H9 (cell line): ENCODE measurements around the gene MINAR1. TPM values are rescaled to one million over a fixed set of nuclear protein-coding genes. Genes with fewer than 3 reads are reported as not detected.

Source experiments
- DNase-seq: peaks from one replicate; pipeline ENCODE4 v3.0.0-alpha.2; 2017
- H2AFZ ChIP-seq: one replicate; pipeline ENCODE4 v1.6.1; 2013; ENCODE audit warnings: mild to moderate bottlenecking, low read length, control low read depth, moderate library complexity
- H2AK5ac ChIP-seq: 2 replicates; pipeline ENCODE4 v1.6.1; 2013; ENCODE audit warnings: low read length, control low read depth, mixed read lengths; ENCODE audit not compliant: insufficient read length
- H2BK120ac ChIP-seq: one replicate; pipeline ENCODE4 v1.6.1; 2013; ENCODE audit warnings: low read depth, mild to moderate bottlenecking, low read length, control low read depth, inconsistent platforms; ENCODE audit not compliant: poor library complexity, severe bottlenecking
- H2BK12ac ChIP-seq: 2 replicates; pipeline ENCODE4 v1.6.1; 2013; ENCODE audit warnings: low read length, control low read depth, mixed read lengths, low read depth; ENCODE audit not compliant: insufficient read length
- H2BK15ac ChIP-seq: 2 replicates; pipeline ENCODE4 v1.6.1; 2013; ENCODE audit warnings: low read depth, low read length, control low read depth
- H2BK20ac ChIP-seq: one replicate; pipeline ENCODE4 v1.6.1; 2013; ENCODE audit warnings: low read depth, mild to moderate bottlenecking, low read length, control low read depth, inconsistent platforms; ENCODE audit not compliant: poor library complexity, severe bottlenecking
- H2BK5ac ChIP-seq: 2 replicates; pipeline ENCODE4 v1.6.1; 2013; ENCODE audit warnings: low read length, control low read depth, mixed read lengths; ENCODE audit not compliant: insufficient read length
- H3K14ac ChIP-seq: 2 replicates; pipeline ENCODE4 v1.6.1; 2013; ENCODE audit warnings: low read length, control low read depth; ENCODE audit not compliant: insufficient read depth
- H3K18ac ChIP-seq: 2 replicates; pipeline ENCODE4 v1.6.1; 2013; ENCODE audit warnings: low read depth, mild to moderate bottlenecking, mixed read lengths, low read length, control low read depth; ENCODE audit not compliant: insufficient read length
- H3K23ac ChIP-seq: 2 replicates; pipeline ENCODE4 v1.6.1; 2013; ENCODE audit warnings: low read length, control low read depth, mixed read lengths, low read depth; ENCODE audit not compliant: insufficient read length
- H3K23me2 ChIP-seq: 2 replicates; pipeline ENCODE4 v1.6.1; 2013; ENCODE audit warnings: low read depth, mild to moderate bottlenecking, mixed read lengths, low read length, control low read depth; ENCODE audit not compliant: insufficient read length, poor library complexity, severe bottlenecking
- H3K27ac ChIP-seq: 2 replicates; pipeline ENCODE4 v1.5.1; 2013; ENCODE audit warnings: low read length, control low read depth, mixed read lengths, low read depth; ENCODE audit not compliant: insufficient read length
- H3K27me3 ChIP-seq: 2 replicates; pipeline ENCODE4 v1.6.1; 2013; ENCODE audit warnings: low read length, control low read depth, inconsistent platforms; ENCODE audit not compliant: insufficient read depth
- H3K4ac ChIP-seq: 2 replicates; pipeline ENCODE4 v1.6.1; 2013; ENCODE audit warnings: low read depth, mild to moderate bottlenecking, control low read depth, inconsistent platforms, low read length, moderate library complexity
- H3K4me1 ChIP-seq: 2 replicates; pipeline ENCODE4 v1.6.1; 2013; ENCODE audit warnings: low read length, control low read depth, inconsistent platforms; ENCODE audit not compliant: insufficient read depth
- H3K4me2 ChIP-seq: 2 replicates; pipeline ENCODE4 v1.6.1; 2013; ENCODE audit warnings: low read length, control low read depth, mixed read lengths; ENCODE audit not compliant: insufficient read length, insufficient read depth
- H3K56ac ChIP-seq: 2 replicates; pipeline ENCODE4 v1.6.1; 2013; ENCODE audit warnings: low read depth, mild to moderate bottlenecking, mixed read lengths, low read length, control low read depth; ENCODE audit not compliant: insufficient read length
- H3K79me1 ChIP-seq: 2 replicates; pipeline ENCODE4 v1.6.1; 2013; ENCODE audit warnings: low read depth, mild to moderate bottlenecking, moderate library complexity, low read length, control low read depth, inconsistent platforms; ENCODE audit not compliant: insufficient read depth, poor library complexity, severe bottlenecking
- H3K79me2 ChIP-seq: 2 replicates; pipeline ENCODE4 v1.6.1; 2013; ENCODE audit warnings: low read length, control low read depth, inconsistent platforms; ENCODE audit not compliant: insufficient read depth
- H3K9ac ChIP-seq: 2 replicates; pipeline ENCODE4 v1.6.1; 2013; ENCODE audit warnings: low read length, control low read depth, mixed read lengths; ENCODE audit not compliant: insufficient read length; ENCODE audit errors: extremely low read depth
- H3K9me3 ChIP-seq: one replicate; pipeline ENCODE4 v1.6.1; 2013; ENCODE audit warnings: low read depth, low read length, inconsistent platforms; ENCODE audit not compliant: control insufficient read depth
- H3T11ph ChIP-seq: one replicate; pipeline ENCODE4 v1.6.1; 2013; ENCODE audit warnings: mild to moderate bottlenecking, low read length, control low read depth, inconsistent platforms
- H4K20me1 ChIP-seq: one replicate; pipeline ENCODE4 v1.6.1; 2013; ENCODE audit not compliant: control insufficient read depth, insufficient read length, insufficient read depth
- H4K5ac ChIP-seq: 2 replicates; pipeline ENCODE4 v1.6.1; 2013; ENCODE audit warnings: low read depth, mild to moderate bottlenecking, mixed read lengths, low read length, control low read depth; ENCODE audit not compliant: insufficient read length
- H4K8ac ChIP-seq: replicated peaks from 2 replicates; pipeline ENCODE4 v1.6.1; 2013; ENCODE audit warnings: low read length, control low read depth, mixed read lengths, low read depth; ENCODE audit not compliant: insufficient read length
- H4K91ac ChIP-seq: 2 replicates; pipeline ENCODE4 v1.6.1; 2013; ENCODE audit warnings: low read depth, mild to moderate bottlenecking, moderate library complexity, mixed read lengths, low read length, control low read depth; ENCODE audit not compliant: insufficient read length
- H3K27ac Mint-ChIP-seq, 3 experiments: 2 replicates in 2 of 3; 3 replicates in 1 of 3; pipeline ENCODE4 v1.8.0; 2020 to 2021; ENCODE audit warnings: mixed read lengths in 3 of 3, mild to moderate bottlenecking in 1 of 3, moderate library complexity in 1 of 3
- H3K27me3 Mint-ChIP-seq: 2 replicates; pipeline ENCODE4 v1.8.0; 2021; ENCODE audit warnings: low read depth, mild to moderate bottlenecking, moderate library complexity, mixed read lengths
- H3K36me3 Mint-ChIP-seq, 3 experiments: 2 replicates in 2 of 3; 3 replicates in 1 of 3; pipeline ENCODE4 v1.8.0; 2020 to 2021; ENCODE audit warnings: low read depth in 3 of 3, mixed read lengths in 3 of 3; ENCODE audit not compliant: insufficient read depth in 1 of 3
- H3K4me1 Mint-ChIP-seq, 2 experiments: 2 replicates each; pipeline ENCODE4 v1.8.0; 2020; ENCODE audit warnings: mixed read lengths in 2 of 2
- H3K4me3 Mint-ChIP-seq, 2 experiments: 2 replicates in 1 of 2; 3 replicates in 1 of 2; pipeline ENCODE4 v1.8.0; 2020 to 2021; ENCODE audit warnings: mild to moderate bottlenecking in 2 of 2, mixed read lengths in 2 of 2, moderate library complexity in 1 of 2
- H3K9me3 Mint-ChIP-seq, 2 experiments: 2 replicates in 1 of 2; 3 replicates in 1 of 2; pipeline ENCODE4 v1.8.0; 2020; ENCODE audit warnings: mild to moderate bottlenecking in 2 of 2, mixed read lengths in 2 of 2, moderate library complexity in 1 of 2
- CTCF ChIP-seq: fragments of 200-600 bp; sonication (generic); conservative IDR thresholded peaks from 3 replicates; pipeline ENCODE4 v1.8.0; 2021; ENCODE audit warnings: antibody characterized with exemption, mild to moderate bottlenecking
- WGBS: extraction: QIAGEN DNeasy Blood & Tissue Kit; methylation state at CpG from one replicate; pipeline ENCODE4 v1.1.7; 2013; ENCODE audit warnings: missing lambda C conversion rate, low lambda C conversion rate, mixed read lengths; ENCODE audit not compliant: insufficient read length; ENCODE audit errors: extremely low coverage; 5-methylcytosine and 5-hydroxymethylcytosine counted together
- total RNA-seq: library from RNA; stranded (reverse); gene quantifications from 2 replicates; pipeline ENCODE4 v1.2.1, GENCODE V29; 2021

The MINAR1 gene
- total RNA-seq, 1 experiment from 2014 or later, result 0.74 TPM

DNA sequence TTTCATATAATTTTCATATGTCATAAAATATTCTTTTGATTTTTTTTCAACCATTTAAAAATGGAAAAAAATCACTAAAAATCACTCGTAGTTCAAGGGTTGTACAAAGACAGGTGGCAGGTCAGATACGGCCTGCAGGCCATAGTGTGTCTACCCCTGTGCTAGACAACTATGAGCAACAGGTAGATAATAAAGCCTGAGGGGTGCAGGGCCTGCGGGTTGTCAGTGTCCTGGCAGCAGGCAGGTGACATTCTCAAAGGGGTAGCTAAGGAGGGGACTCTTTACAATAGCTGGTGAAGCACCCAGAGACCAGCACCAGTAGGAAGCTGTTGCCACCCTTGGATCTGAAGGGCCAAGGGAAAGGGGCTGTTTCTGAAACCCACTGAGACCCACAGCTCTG lies 34.4 kb downstream of the MINAR1 start:
- H3K9me3 ChIP-seq, result no peaks in the 10 kb centered on the region
- no peak overlapping the region for H3T11ph ChIP-seq
- H2BK5ac ChIP-seq, result no peak overlapping the region
- no peak overlapping the region for H3K56ac ChIP-seq
- Mint-ChIP-seq H3K27ac (no peak overlapping the region), H3K27me3 (no peaks in the 10 kb centered on the region; the same call in 1 of the 2 replicates), H3K4me1 (no peaks in the 10 kb centered on the region), H3K9me3 (no peaks in the 10 kb centered on the region), H3K4me3 (no peak overlapping the region), H3K36me3 (no peaks in the 10 kb centered on the region)
- no peaks in the 10 kb centered on the region for H3K27me3 ChIP-seq
- no peak overlapping the region for H4K91ac ChIP-seq
- no peaks in the 10 kb centered on the region for H4K20me1 ChIP-seq
- H3K4ac ChIP-seq, result no peak overlapping the region
- no peak for TF ChIP-seq CTCF
- H3K9ac ChIP-seq, result no peak overlapping the region
- H3K14ac ChIP-seq, result no peak overlapping the region
- no peak overlapping the region for H2AK5ac ChIP-seq
- H3K4me1 ChIP-seq, result no peaks in the 10 kb centered on the region
- H2BK120ac ChIP-seq, result no peak overlapping the region
- H3K79me2 ChIP-seq, result no peaks in the 10 kb centered on the region
- no peaks in the 10 kb centered on the region for H3K79me1 ChIP-seq
- H3K27ac ChIP-seq, result no peak overlapping the region
- no peak for DNase-seq
- H3K23ac ChIP-seq, result no peak overlapping the region
- H4K5ac ChIP-seq, result no peak overlapping the region
- H2AFZ ChIP-seq, result no peak overlapping the region
- no peaks in the 10 kb centered on the region for H3K23me2 ChIP-seq
- no peak overlapping the region for H3K4me2 ChIP-seq
- no peak overlapping the region for H2BK12ac ChIP-seq
- H2BK20ac ChIP-seq, result no peak overlapping the region
- H4K8ac ChIP-seq, result no peak overlapping the region
- no peak overlapping the region for H3K18ac ChIP-seq
- no CpG with 5 or more reads among the region's 3 CpGs for WGBS
- H2BK15ac ChIP-seq, result no peak overlapping the region
